BLaER1 treated with 17β-estradiol and CSF1 and Interleukin-3, amounts not matched to agents 10 nM and 100 nM (cell line): ENCODE results near the gene PBXIP1.

Source experiments
- H3K27ac ChIP-seq, 11 experiments: shearing (Covaris generic); formaldehyde crosslinking; 2 replicates each; pipeline ENCODE4 v1.8.1; 2022
- H3K27me3 ChIP-seq, 11 experiments: shearing (Covaris generic); formaldehyde crosslinking; 2 replicates each; pipeline ENCODE4 v1.8.1; 2022
- H3K36me3 ChIP-seq, 11 experiments: shearing (Covaris generic); formaldehyde crosslinking; 2 replicates each; pipeline ENCODE4 v1.8.1; 2022
- H3K4me1 ChIP-seq, 10 experiments: shearing (Covaris generic); formaldehyde crosslinking; 2 replicates each; pipeline ENCODE4 v1.8.1; 2022
- H3K4me2 ChIP-seq, 11 experiments: shearing (Covaris generic); formaldehyde crosslinking; 2 replicates each; pipeline ENCODE4 v1.8.1; 2022
- H3K4me3 ChIP-seq, 10 experiments: shearing (Covaris generic); formaldehyde crosslinking; 2 replicates each; pipeline ENCODE4 v1.8.1; 2022
- H3K9ac ChIP-seq, 11 experiments: shearing (Covaris generic); formaldehyde crosslinking; 2 replicates each; pipeline ENCODE4 v1.8.1; 2022
- H3K9me3 ChIP-seq, 11 experiments: shearing (Covaris generic); formaldehyde crosslinking; replicated peaks in 1 of 11; 2 replicates each; pipeline ENCODE4 v1.8.1; 2022
- H4K20me1 ChIP-seq, 11 experiments: shearing (Covaris generic); formaldehyde crosslinking; 2 replicates each; pipeline ENCODE4 v1.8.1; 2022
- Cebpa-rat ChIP-seq, 11 experiments: shearing (Covaris generic); IDR thresholded peaks; 2 replicates each; pipeline ENCODE4 v1.8.1; 2022

PBXIP1 gene

DNA sequence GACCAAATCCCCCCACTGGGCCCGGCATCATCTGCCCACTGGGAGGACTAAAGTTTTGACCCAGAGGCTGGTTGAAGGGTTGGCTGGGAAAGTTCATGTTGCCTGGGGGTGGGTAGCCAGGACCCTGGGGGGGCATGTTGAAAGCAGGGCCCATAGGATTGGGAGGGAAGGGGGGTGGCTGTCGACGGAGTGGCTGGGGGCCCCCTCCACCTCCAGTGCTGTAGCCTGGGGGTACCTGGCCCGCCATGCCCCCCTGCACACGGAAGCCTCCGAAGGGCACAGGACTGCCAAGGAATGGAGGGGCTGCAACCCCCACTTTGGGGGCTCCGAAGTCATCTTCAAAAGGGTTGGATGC, 3.5 kb upstream of the PBXIP1 start:
- Histone ChIP-seq H3K27me3 (no peaks in the 10 kb centered on the region), H3K4me3 (peak overlapping the region in 5 of 10 experiments; percentile 6 to 81 (median 72); a peak in 5 of 20 replicates), H4K20me1 (peaks cover 0 to 20% (median 5%) of the 10 kb centered on the region in 11 experiments; a peak in 10 of 22 replicates), H3K4me2 (peak overlapping the region; percentile 21 to 99 (median 92); a peak in 16 of 22 replicates), H3K36me3 (peaks cover 31 to 45% (median 39%) of the 10 kb centered on the region in 11 experiments), H3K4me1 (peaks cover 72 to 85% (median 78%) of the 10 kb centered on the region in 10 experiments), H3K9ac (peak overlapping the region in 6 of 11 experiments; percentile 10 to 74 (median 26); a peak in 7 of 22 replicates), H3K9me3 (no peaks in the 10 kb centered on the region), H3K27ac (peak overlapping the region in 4 of 11 experiments; percentile 17 to 54 (median 31); a peak in 4 of 22 replicates)
- no peak for TF ChIP-seq Cebpa-rat (IDR thresholded peaks at IDR 0.05)

GRCh38 chr1:154958681-154959425, 3.0 kb upstream of the PBXIP1 start:
- H3K9me3 ChIP-seq = no peaks in the 10 kb centered on the region
- peaks cover 0 to 20% (median 6%) of the 10 kb centered on the region in 11 experiments; a peak in 10 of 22 replicates for H4K20me1 ChIP-seq
- TF ChIP-seq Cebpa-rat (IDR thresholded peaks at IDR 0.05) = no peak
- peaks cover 72 to 85% (median 79%) of the 10 kb centered on the region in 10 experiments for H3K4me1 ChIP-seq
- H3K36me3 ChIP-seq = peaks cover 25 to 40% (median 34%) of the 10 kb centered on the region in 11 experiments
- no peaks in the 10 kb centered on the region for H3K27me3 ChIP-seq
- H3K4me2 ChIP-seq = peak overlapping the region in 9 of 11 experiments; percentile 5 to 99 (median 89); a peak in 10 of 22 replicates
- peak overlapping the region in 8 of 11 experiments; percentile 12 to 74 (median 36); a peak in 8 of 22 replicates for H3K9ac ChIP-seq
- peak overlapping the region in 4 of 11 experiments; percentile 17 to 54 (median 31); a peak in 5 of 22 replicates for H3K27ac ChIP-seq
- peak overlapping the region in 3 of 10 experiments; percentile 6 to 79 (median 72); a peak in 2 of 20 replicates for H3K4me3 ChIP-seq

DNA sequence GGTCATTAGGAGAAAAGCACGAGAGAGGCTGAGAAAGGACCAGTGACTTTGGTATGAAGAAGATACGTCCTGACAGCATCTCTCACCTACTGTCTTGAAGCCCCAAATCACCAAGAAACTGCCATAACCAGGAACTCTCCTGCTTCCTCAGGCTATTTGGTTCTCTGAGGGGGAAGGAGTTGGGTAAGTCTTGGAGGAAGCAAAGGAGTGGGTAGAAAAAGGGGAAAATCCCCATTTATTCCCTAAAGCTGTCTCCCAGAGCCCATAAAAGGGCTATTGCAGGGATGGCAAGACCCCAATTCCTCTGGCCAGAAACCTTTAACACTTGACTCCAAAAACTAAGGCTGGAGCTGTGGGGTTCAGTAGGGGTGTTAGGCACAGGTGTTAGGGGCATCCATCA, 2.1 kb upstream of the PBXIP1 start:
- peak overlapping the region in 3 of 11 experiments; percentile 24 to 54 (median 38); a peak in 3 of 22 replicates for H3K27ac ChIP-seq
- no peak for TF ChIP-seq Cebpa-rat (IDR thresholded peaks at IDR 0.05)

DNA sequence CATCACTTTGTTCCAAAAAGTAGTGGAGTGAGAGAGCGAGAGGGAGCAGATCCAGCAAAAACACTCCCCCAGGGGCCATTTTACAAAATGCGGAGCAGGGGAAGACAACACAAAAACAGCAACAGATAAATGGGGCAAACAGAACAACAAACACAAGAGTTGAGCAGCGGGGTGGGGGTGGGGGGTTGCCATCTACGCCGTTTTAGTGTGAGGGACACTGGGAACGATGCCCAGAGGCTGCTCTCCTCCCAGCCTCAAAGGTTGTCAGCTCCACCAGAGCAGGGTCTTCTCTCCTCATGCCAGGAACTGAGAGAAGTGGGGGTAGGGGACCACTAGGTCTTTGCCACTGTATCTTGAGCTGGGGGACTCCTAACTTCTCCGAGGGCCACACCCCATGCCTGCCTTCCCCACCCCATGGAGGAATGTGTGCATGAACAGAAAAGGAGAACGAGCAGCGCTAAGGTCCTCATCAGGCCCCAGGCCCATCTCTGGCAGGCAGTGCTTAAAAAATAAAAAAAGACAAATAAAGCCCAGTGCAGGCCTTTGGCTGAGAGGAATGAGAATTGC, 1.3 kb upstream of the PBXIP1 start:
- H3K4me1 ChIP-seq = peaks cover 73 to 85% (median 80%) of the 10 kb centered on the region in 10 experiments
- H3K4me3 ChIP-seq = peak overlapping the region in 1 of 10 experiments; percentile 71; a peak in 1 of 20 replicates
- peak overlapping the region in 10 of 11 experiments; percentile 89 to 98 (median 96); a peak in 18 of 22 replicates for H3K4me2 ChIP-seq
- peak overlapping the region in 5 of 11 experiments; percentile 5 to 90 (median 82); a peak in 10 of 22 replicates for H3K27ac ChIP-seq
- peaks cover 17 to 30% (median 20%) of the 10 kb centered on the region in 11 experiments for H3K36me3 ChIP-seq
- peaks cover 2 to 35% (median 17%) of the 10 kb centered on the region in 11 experiments; a peak in 11 of 22 replicates for H4K20me1 ChIP-seq
- TF ChIP-seq Cebpa-rat (IDR thresholded peaks at IDR 0.05) = no peak
- H3K9ac ChIP-seq = peak overlapping the region in 10 of 11 experiments; percentile 53 to 86 (median 83); a peak in 12 of 22 replicates
- H3K9me3 ChIP-seq = no peaks in the 10 kb centered on the region
- H3K27me3 ChIP-seq = no peaks in the 10 kb centered on the region

More for the DNA sequence above, 2.1 kb upstream of the PBXIP1 start:
- Histone ChIP-seq H3K4me3 (0 out of 20 replicates have a peak overlapping the region, but pooled peaks of 2 of the 10 experiments have one; percentile 3 to 7), H3K36me3 (peaks cover 17 to 32% (median 26%) of the 10 kb centered on the region in 11 experiments), H3K4me1 (peaks cover 72 to 85% (median 79%) of the 10 kb centered on the region in 10 experiments), H3K9me3 (no peaks in the 10 kb centered on the region), H4K20me1 (peaks cover 0 to 26% (median 8%) of the 10 kb centered on the region in 11 experiments; a peak in 10 of 22 replicates), H3K9ac (peak overlapping the region in 6 of 11 experiments; percentile 15 to 81 (median 48); a peak in 7 of 22 replicates), H3K27me3 (no peaks in the 10 kb centered on the region), H3K4me2 (peak overlapping the region in 7 of 11 experiments; percentile 5 to 97 (median 89); a peak in 9 of 22 replicates)

GRCh38 chr1:154956544-154956941, 644 bp upstream of the PBXIP1 start:
- peak overlapping the region; percentile 66 to 94 (median 86); a peak in 20 of 22 replicates for H3K27ac ChIP-seq
- H3K4me3 ChIP-seq = peak overlapping the region; percentile 61 to 76 (median 71)
- H4K20me1 ChIP-seq = peaks cover 8 to 41% (median 23%) of the 10 kb centered on the region in 11 experiments; a peak in 13 of 22 replicates
- H3K4me2 ChIP-seq = peak overlapping the region; percentile 89 to 98 (median 96)
- no peaks in the 10 kb centered on the region for H3K27me3 ChIP-seq
- peaks cover 80 to 90% (median 86%) of the 10 kb centered on the region in 10 experiments for H3K4me1 ChIP-seq
- H3K9me3 ChIP-seq = no peaks in the 10 kb centered on the region
- peak overlapping the region; percentile 74 to 86 (median 83); a peak in 21 of 22 replicates for H3K9ac ChIP-seq
- no peak for TF ChIP-seq Cebpa-rat (IDR thresholded peaks at IDR 0.05)
- peaks cover 18 to 32% (median 21%) of the 10 kb centered on the region in 11 experiments for H3K36me3 ChIP-seq

GRCh38 chr1:154955039-154955717, 721 bp downstream of the PBXIP1 start:
- Histone ChIP-seq H3K4me2 (peak overlapping the region; percentile 89 to 98 (median 96)), H3K27me3 (no peaks in the 10 kb centered on the region), H3K9me3 (no peaks in the 10 kb centered on the region), H4K20me1 (peaks cover 11 to 48% (median 30%) of the 10 kb centered on the region in 11 experiments; a peak in 14 of 22 replicates), H3K36me3 (peaks cover 31 to 46% (median 34%) of the 10 kb centered on the region in 11 experiments), H3K4me3 (peak overlapping the region; percentile 61 to 76 (median 71)), H3K4me1 (peaks cover 85 to 95% (median 92%) of the 10 kb centered on the region in 10 experiments), H3K27ac (peak overlapping the region; percentile 66 to 94 (median 86)), H3K9ac (peak overlapping the region; percentile 74 to 86 (median 83))
- TF ChIP-seq Cebpa-rat (IDR thresholded peaks at IDR 0.05) = no peak

- Histone ChIP-seq H4K20me1 (peaks cover 11 to 51% (median 30%) of the 10 kb centered on the region in 11 experiments; a peak in 14 of 22 replicates), H3K36me3 (peaks cover 30 to 46% (median 35%) of the 10 kb centered on the region in 11 experiments), H3K9ac (peak overlapping the region; percentile 67 to 86 (median 83)), H3K4me1 (peaks cover 78 to 90% (median 86%) of the 10 kb centered on the region in 10 experiments), H3K4me2 (peak overlapping the region; percentile 89 to 98 (median 96)), H3K27ac (peak overlapping the region in 10 of 11 experiments; percentile 78 to 94 (median 86); a peak in 20 of 22 replicates), H3K27me3 (no peaks in the 10 kb centered on the region), H3K4me3 (peak overlapping the region; percentile 61 to 76 (median 71)), H3K9me3 (no peaks in the 10 kb centered on the region)
- no peak for TF ChIP-seq Cebpa-rat (IDR thresholded peaks at IDR 0.05)
These were observed 1.4 kb downstream of the PBXIP1 start for GRCh38 chr1:154954541-154954940.
